Pons (tissue), 1 donor: ENCODE results near the gene PRRC2A.

Source experiments
- DNase-seq: peaks from one replicate; pipeline ENCODE4 v3.0.0-alpha.2; 2016; ENCODE audit warnings: low spot score

PRRC2A gene

GRCh38 chr6:31620586-31621319, at the start of gene PRRC2A:
Gene PRRC2A, plus strand, starts transcription at chr6:31620715. Its CDS starts 2,075 bp downstream, at chr6:31622790.
- DNase-seq: peak; percentile 44

- no peak for DNase-seq
Measured at GRCh38 chr6:31572041-31572911, 48.2 kb upstream of the PRRC2A start, which contains the start of gene LTA. Gene LTA, plus strand, starts transcription at chr6:31572289. Its CDS starts 454 bp downstream, at chr6:31572743.

DNA sequence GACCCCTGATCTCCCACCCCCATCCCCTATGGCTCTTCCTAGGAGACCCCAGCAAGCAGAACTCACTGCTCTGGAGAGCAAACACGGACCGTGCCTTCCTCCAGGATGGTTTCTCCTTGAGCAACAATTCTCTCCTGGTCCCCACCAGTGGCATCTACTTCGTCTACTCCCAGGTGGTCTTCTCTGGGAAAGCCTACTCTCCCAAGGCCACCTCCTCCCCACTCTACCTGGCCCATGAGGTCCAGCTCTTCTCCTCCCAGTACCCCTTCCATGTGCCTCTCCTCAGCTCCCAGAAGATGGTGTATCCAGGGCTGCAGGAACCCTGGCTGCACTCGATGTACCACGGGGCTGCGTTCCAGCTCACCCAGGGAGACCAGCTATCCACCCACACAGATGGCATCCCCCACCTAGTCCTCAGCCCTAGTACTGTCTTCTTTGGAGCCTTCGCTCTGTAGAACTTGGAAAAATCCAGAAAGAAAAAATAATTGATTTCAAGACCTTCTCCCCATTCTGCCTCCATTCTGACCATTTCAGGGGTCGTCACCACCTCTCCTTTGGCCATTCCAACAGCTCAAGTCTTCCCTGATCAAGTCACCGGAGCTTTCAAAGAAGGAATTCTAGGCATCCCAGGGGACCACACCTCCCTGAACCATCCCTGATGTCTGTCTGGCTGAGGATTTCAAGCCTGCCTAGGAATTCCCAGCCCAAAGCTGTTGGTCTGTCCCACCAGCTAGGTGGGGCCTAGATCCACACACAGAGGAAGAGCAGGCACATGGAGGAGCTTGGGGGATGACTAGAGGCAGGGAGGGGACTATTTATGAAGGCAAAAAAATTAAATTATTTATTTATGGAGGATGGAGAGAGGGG, 47.0 kb upstream of the PRRC2A start:
- no peak for DNase-seq

GRCh38 chr6:31574106-31575061, 46.1 kb upstream of the PRRC2A start:
- DNase-seq: no peak

- peak; percentile 58 for DNase-seq
Measured at GRCh38 chr6:31575335-31575901, 45.1 kb upstream of the PRRC2A start, which contains the start of gene TNF. Gene TNF, plus strand, starts transcription at chr6:31575565. Its CDS starts 177 bp downstream, at chr6:31575742.

- no peak for DNase-seq
Measured at GRCh38 chr6:31575952-31576685, 44.4 kb upstream of the PRRC2A start.

GRCh38 chr6:31576897-31577578, 43.5 kb upstream of the PRRC2A start:
- no peak for DNase-seq

GRCh38 chr6:31577579-31577966, 42.9 kb upstream of the PRRC2A start:
- DNase-seq: no peak

DNA sequence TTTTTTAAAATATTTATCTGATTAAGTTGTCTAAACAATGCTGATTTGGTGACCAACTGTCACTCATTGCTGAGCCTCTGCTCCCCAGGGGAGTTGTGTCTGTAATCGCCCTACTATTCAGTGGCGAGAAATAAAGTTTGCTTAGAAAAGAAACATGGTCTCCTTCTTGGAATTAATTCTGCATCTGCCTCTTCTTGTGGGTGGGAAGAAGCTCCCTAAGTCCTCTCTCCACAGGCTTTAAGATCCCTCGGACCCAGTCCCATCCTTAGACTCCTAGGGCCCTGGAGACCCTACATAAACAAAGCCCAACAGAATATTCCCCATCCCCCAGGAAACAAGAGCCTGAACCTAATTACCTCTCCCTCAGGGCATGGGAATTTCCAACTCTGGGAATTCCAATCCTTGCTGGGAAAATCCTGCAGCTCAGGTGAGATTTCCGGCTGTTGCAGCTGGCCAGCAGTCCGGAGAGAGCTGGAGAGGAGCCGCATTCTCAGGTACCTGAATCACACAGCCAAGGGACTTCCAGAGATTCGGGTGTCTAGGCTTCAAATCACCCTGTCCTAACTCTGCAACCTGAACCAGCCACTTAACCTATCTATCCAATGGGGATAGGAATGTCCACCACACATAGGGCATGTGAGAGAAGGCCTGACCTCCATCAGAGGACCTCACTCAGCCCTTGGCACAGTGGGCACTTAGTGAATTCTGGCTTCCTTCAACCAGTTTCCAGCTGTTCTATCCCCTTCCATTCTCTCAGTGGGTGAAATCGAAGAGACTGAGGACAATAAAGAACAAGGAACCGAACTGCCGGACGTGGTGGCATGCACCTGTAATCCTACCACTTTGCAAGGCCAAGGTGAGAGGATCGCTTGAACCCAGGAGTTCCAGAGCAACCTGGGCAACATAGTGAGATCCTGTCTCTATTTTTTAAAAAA, 42.1 kb upstream of the PRRC2A start:
- no peak for DNase-seq

DNA sequence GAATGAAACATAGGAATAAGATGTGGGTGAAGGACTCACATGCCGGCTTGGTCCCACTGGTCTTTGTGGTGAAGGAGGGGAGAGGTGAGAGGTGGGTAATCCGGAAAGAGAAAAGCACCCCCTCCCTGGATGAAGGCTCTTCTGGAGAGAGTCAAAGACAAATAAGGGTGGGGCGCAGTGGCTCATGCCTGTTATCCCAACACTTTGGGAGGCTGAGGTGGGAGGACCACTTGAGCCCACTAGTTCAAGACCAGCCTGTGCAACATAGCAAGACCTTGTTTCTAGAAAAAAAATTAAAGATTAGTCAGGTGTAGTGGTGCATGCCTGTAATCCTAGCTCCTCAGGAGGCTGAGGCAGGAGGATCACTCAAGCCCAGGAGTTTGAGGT, 41.4 kb upstream of the PRRC2A start:
- no peak for DNase-seq

GRCh38 chr6:31579546-31580437, 40.7 kb upstream of the PRRC2A start:
- DNase-seq: no peak

GRCh38 chr6:31580438-31580740, 40.1 kb upstream of the PRRC2A start:
- DNase-seq: no peak

DNA sequence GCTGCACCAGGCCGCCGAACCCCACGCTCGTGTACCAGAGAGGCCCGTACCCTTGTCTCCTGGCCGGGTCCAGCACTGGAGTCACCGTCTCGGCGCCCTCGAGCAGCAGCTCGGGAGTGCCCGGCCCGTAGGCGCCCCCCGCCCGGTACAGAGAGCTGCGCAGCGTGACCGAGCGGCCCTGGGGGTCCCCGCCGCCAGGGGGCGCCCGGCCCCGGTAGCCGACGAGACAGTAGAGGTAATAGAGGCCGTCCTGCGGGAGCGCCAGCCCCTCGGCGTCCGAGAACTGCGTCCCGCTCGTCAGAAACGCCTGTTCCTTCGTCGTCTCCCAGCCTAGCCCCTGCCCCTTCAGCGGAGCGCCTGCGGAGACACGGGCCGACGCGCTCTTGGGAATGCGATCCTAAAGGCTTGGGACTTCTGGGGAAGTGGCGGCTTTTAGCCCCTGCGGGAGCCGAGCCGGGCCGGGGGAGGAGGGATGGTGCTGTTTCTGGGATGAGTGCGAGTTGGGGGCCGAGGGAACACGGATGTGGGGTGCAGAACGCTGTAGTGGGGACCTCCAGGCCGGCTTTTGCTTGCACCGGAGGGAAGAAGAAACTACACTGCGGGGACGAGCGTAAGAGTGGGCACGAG, 39.6 kb upstream of the PRRC2A start:
- peak; percentile 66 for DNase-seq

DNA sequence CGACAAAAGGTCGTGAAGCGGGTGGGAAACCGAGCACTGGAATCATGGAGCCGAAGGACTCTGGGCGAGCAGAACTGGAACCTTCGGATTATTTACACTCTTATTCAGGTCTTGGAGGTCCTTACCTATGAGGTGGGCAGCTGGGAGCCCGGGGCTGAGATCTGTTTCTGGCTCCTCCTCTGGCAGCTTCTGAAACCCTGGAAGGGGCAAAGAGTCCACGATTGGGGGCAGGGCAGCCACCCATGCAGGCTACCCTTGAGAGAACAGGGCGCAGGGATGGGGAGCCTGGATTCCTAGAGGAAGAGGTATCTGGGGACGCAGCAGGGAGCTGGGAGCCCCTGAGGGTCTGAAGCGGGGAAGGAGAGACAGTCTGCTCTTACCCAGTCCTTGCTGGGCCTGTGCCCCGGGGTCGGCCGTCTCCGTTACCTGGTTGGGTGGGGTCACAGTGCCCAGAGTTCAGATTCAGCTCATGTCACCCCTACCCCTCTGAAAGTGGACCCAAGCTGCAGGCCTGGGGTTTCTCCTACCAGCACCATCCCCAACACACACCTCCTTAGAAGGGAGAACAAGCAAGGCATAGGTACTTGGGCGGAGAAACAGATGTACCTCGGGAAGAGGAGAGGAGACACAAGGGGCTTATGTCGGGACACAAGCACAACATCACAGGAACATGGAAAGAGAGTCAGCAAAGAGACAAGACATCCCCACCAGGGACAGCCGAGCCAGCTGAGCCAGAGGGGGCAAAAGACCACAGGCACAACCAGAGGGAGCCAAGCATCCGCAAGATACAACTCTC, 38.9 kb upstream of the PRRC2A start:
- no peak for DNase-seq

DNA sequence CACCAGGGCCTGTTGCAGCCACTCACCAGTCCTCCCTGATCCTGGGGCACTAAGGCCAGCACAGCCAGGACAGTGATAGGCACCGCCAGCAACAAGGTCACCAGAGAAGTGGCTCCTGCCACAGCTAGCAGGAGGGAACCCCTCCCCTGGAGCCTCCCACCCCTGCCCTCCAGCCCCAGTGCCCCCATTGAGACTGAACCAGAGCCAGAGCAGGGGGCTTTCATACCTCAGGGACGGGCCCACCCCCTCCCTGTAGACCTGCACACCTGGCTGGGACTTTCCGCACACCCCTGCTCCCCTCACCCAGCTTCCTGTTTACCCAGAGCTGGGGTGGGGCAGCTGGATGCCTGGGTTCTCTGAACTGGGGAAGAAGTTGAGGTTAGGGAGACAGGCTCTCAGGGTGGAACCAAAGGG, 38.3 kb upstream of the PRRC2A start, which contains the start of gene LTB:
Gene LTB (minus strand): TSS at position 195 of the 414 bp plus-strand sequence. CDS start 7 bp downstream, at position 188.
- DNase-seq: no peak

GRCh38 chr6:31585491-31585890, 35.0 kb upstream of the PRRC2A start:
- no peak for DNase-seq
